GM21390 (cell line): ENCODE results near the gene NOB1.
"Not testable (repeated sequence)": the region's sequence is repeated elsewhere in the genome, so short reads cannot be mapped to it uniquely, and the experiment has no call there.

ENCODE experiments used
- ATAC-seq: cut with Tn5 transposase; IDR thresholded peaks from one replicate; pipeline ENCODE4 v1.9.1; 2021; ENCODE audit not compliant: unreplicated experiment

NOB1 gene

GRCh38 chr16:69761983-69762813 is 7.5 kb upstream of the NOB1 start, which contains the start of gene WWP2:
Gene WWP2 (plus strand): TSS chr16:69762332. CDS start chr16:69787011, 24,679 bp downstream.
- peak; percentile 76 for ATAC-seq

- not testable (repeated sequence) for ATAC-seq
Measured at GRCh38 chr16:69757375-69757774, 2.6 kb upstream of the NOB1 start.

- no peak for ATAC-seq
Measured at GRCh38 chr16:69756705-69757104, 2.0 kb upstream of the NOB1 start.

GRCh38 chr16:69754143-69754468 is 620 bp downstream of the NOB1 start:
- no peak for ATAC-seq

GRCh38 chr16:69748694-69749345 is 5.9 kb downstream of the NOB1 start:
- no peak for ATAC-seq

GRCh38 chr16:69747115-69747514 is 7.6 kb downstream of the NOB1 start:
- ATAC-seq: no peak

GRCh38 chr16:69745959-69746358 is 8.8 kb downstream of the NOB1 start:
- ATAC-seq: no peak

GRCh38 chr16:69745232-69745612 is 9.5 kb downstream of the NOB1 start:
- ATAC-seq: no peak

GRCh38 chr16:69744363-69745231 is 10.1 kb downstream of the NOB1 start:
- no peak for ATAC-seq

GRCh38 chr16:69741951-69742904 is 12.5 kb downstream of the NOB1 start:
- ATAC-seq: no peak

- ATAC-seq: no peak
Measured at GRCh38 chr16:69741519-69741918, 13.2 kb downstream of the NOB1 start.

- no peak for ATAC-seq
Measured at GRCh38 chr16:69732101-69732500, 22.6 kb downstream of the NOB1 start.

- not testable (repeated sequence) for ATAC-seq
Measured at GRCh38 chr16:69731280-69731679, 23.4 kb downstream of the NOB1 start.

GRCh38 chr16:69729030-69729429 is 25.7 kb downstream of the NOB1 start:
- ATAC-seq: not testable (repeated sequence)

- no peak for ATAC-seq
Measured at GRCh38 chr16:69727916-69728270, 26.8 kb downstream of the NOB1 start.

GRCh38 chr16:69726313-69727060 is 28.2 kb downstream of the NOB1 start, which contains the start of gene NQO1:
Gene NQO1 (minus strand): TSS chr16:69726560. CDS start chr16:69726439, 121 bp downstream.
- peak; percentile 98 for ATAC-seq

- no peak for ATAC-seq
Measured at GRCh38 chr16:69725480-69726312, 29.0 kb downstream of the NOB1 start.

GRCh38 chr16:69724981-69725479 is 29.7 kb downstream of the NOB1 start:
- no peak for ATAC-seq
